K562 (cell line): Measurements from ENCODE around the gene BCL3. TPM values are rescaled to one million over a fixed set of nuclear protein-coding genes. Genes with fewer than 3 reads are reported as not detected.

Experiments
- ARNT ChIP-seq, 2 experiments: fragments of 450-650 bp; IDR thresholded peaks; 2 replicates each; pipeline ENCODE4 v1.6.1; 2016; ENCODE audit warnings: mild to moderate bottlenecking in 1 of 2
- BCL6 ChIP-seq: fragments of 250-450 bp; sonication (Bioruptor Pico); IDR thresholded peaks from 2 replicates; pipeline ENCODE4 v1.4.0; 2020
- CHD2 ChIP-seq: IDR thresholded peaks from 2 replicates; pipeline ENCODE4 v1.6.1; 2011; ENCODE audit warnings: low read depth, low read length
- CREB1 ChIP-seq, 2 experiments: sonication (generic) in 1 of 2; formaldehyde crosslinking in 1 of 2; IDR thresholded peaks; 2 replicates each; pipeline versions ENCODE4 v1.6.1 to v1.8.0; 2012 to 2022; ENCODE audit warnings: inconsistent platforms in 1 of 2, mild to moderate bottlenecking in 1 of 2, missing genetic modification reagents in 1 of 2, moderate library complexity in 1 of 2
- DMBX1 ChIP-seq: fragments of 250-450 bp; sonication (Bioruptor Pico); IDR thresholded peaks from 2 replicates; pipeline ENCODE4 v1.8.0; 2022; ENCODE audit warnings: inconsistent platforms, mild to moderate bottlenecking, moderate library complexity, borderline replicate concordance
- ELF1 ChIP-seq: fragments of 200-800 bp; sonication (Bioruptor generic); IDR thresholded peaks from 2 replicates; pipeline ENCODE4 v1.6.1; 2016; ENCODE audit warnings: missing genetic modification characterization, missing compliant biosample characterization
- EP300 ChIP-seq: IDR thresholded peaks from 2 replicates; pipeline ENCODE4 v1.6.1; 2012; ENCODE audit warnings: low read length, improper control_type of control experiment
- HDAC2 ChIP-seq: fragments of 450-650 bp; IDR thresholded peaks from 2 replicates; pipeline ENCODE4 v1.6.1; 2016; ENCODE audit warnings: mild to moderate bottlenecking
- MTA2 ChIP-seq: fragments of 450-650 bp; IDR thresholded peaks from 2 replicates; pipeline ENCODE4 v1.6.1; 2016; ENCODE audit warnings: low read depth
- NCOA1 ChIP-seq: fragments of 450-650 bp; IDR thresholded peaks from 2 replicates; pipeline ENCODE4 v1.6.1; 2016; ENCODE audit warnings: low read depth
- PHTF2 ChIP-seq: fragments of 250-450 bp; sonication (Bioruptor Pico); IDR thresholded peaks from 2 replicates; pipeline ENCODE4 v1.5.0; 2021; ENCODE audit warnings: mild to moderate bottlenecking
- PYGO2 ChIP-seq: fragments of 450-650 bp; IDR thresholded peaks from 2 replicates; pipeline ENCODE4 v1.6.1; 2016; ENCODE audit warnings: mild to moderate bottlenecking, missing genetic modification characterization, moderate library complexity, missing compliant biosample characterization
- RCOR1 ChIP-seq, 2 experiments: IDR thresholded peaks; 2 replicates each; pipeline ENCODE4 v1.6.1; 2012; ENCODE audit warnings: low read depth in 2 of 2, low read length in 2 of 2, borderline replicate concordance in 1 of 2, improper control_type of control experiment in 1 of 2
- SMAD3 ChIP-seq: fragments of 450-650 bp; formaldehyde crosslinking; conservative IDR thresholded peaks from 2 replicates; pipeline ENCODE4 v1.4.0; 2020; ENCODE audit warnings: mild to moderate bottlenecking
- SMAD4 ChIP-seq: fragments of 250-450 bp; sonication (Bioruptor Pico); conservative IDR thresholded peaks from 2 replicates; pipeline ENCODE4 v1.8.0; 2021; ENCODE audit warnings: inconsistent platforms, mild to moderate bottlenecking, moderate library complexity
- SRSF3 ChIP-seq: fragments of 200-400 bp; formaldehyde crosslinking; IDR thresholded peaks from 2 replicates; pipeline ENCODE4 v1.6.1; 2016; ENCODE audit warnings: mild to moderate bottlenecking, low read length, moderate library complexity; ENCODE audit not compliant: insufficient read depth
- ZNF184 ChIP-seq: sonication (generic); formaldehyde crosslinking; IDR thresholded peaks from 2 replicates; pipeline ENCODE4 v1.5.0; 2020; ENCODE audit warnings: missing genetic modification reagents
- ZNF274 ChIP-seq: IDR thresholded peaks from 2 replicates; pipeline ENCODE4 v1.6.1; 2011; ENCODE audit warnings: low read depth, mild to moderate bottlenecking, low read length, moderate library complexity, borderline replicate concordance
- ZNF695 ChIP-seq: fragments of 450-650 bp; formaldehyde crosslinking; IDR thresholded peaks from 2 replicates; pipeline ENCODE4 v1.4.0; 2020; ENCODE audit warnings: mild to moderate bottlenecking, moderate library complexity
- ZNF75A ChIP-seq: fragments of 450-650 bp; formaldehyde crosslinking; IDR thresholded peaks from 2 replicates; pipeline ENCODE4 v1.4.0; 2020; ENCODE audit warnings: mild to moderate bottlenecking
- polyA plus RNA-seq, 8 experiments: library from polyadenylated mRNA; depleted of rRNA in 4 of 8; stranded (reverse) in 5 of 8; unstranded in 3 of 8; fragments of >200 nt; fragmentation: Nextera tagmentation in 2 of 8; fragmentation: Illumina TruSeq in 1 of 8; extraction: Ambion mirVana in 2 of 8; extraction: Trizol in 1 of 8; gene quantifications; 2 replicates each; pipeline versions ENCODE4 v1.2.1 to v1.2.3, GENCODE V29; 2011 to 2014; ENCODE audit warnings: inconsistent platforms in 1 of 8, missing spikeins in 1 of 8
- total RNA-seq, 7 experiments: library from RNA; depleted of rRNA in 6 of 7; stranded (reverse); fragments of >200 nt in 6 of 7; fragmentation: Illumina TruSeq in 2 of 7; extraction: Trizol in 2 of 7; gene quantifications; 2 replicates each; pipeline versions ENCODE4 v1.2.1 to v1.2.3, GENCODE V29; 2011 to 2021; ENCODE audit warnings: low replicate concordance in 1 of 7
- TF ChIP-seq, protein P1 (sequence below): fragments of 250-450 bp; sonication (Bioruptor Pico); IDR thresholded peaks from 2 replicates; pipeline ENCODE4 v1.4.0; 2020
- TF ChIP-seq, protein P2 (sequence below): sonication (generic); formaldehyde crosslinking; IDR thresholded peaks from 2 replicates; pipeline ENCODE4 v1.9.0; 2022; ENCODE audit warnings: mild to moderate bottlenecking, missing genetic modification reagents
- TF ChIP-seq, protein P3 (sequence below), 2 experiments: fragments of 250-450 bp in 1 of 2; fragments of 450-650 bp in 1 of 2; sonication (Bioruptor Pico) in 1 of 2; IDR thresholded peaks; 2 replicates each; pipeline versions ENCODE4 v1.6.1 to v1.8.0; 2016 to 2021; ENCODE audit warnings: mild to moderate bottlenecking in 2 of 2, moderate library complexity in 2 of 2, missing compliant biosample characterization in 1 of 2, missing genetic modification characterization in 1 of 2

Gene BCL3
- total and polyA plus RNA-seq, 9 of the 15 experiments (the other 6 are each of a cell fraction or from before 2014, with no cell fraction given) = 0.03 to 2.4 (median 0.50) TPM; not detected in 1

DNA sequence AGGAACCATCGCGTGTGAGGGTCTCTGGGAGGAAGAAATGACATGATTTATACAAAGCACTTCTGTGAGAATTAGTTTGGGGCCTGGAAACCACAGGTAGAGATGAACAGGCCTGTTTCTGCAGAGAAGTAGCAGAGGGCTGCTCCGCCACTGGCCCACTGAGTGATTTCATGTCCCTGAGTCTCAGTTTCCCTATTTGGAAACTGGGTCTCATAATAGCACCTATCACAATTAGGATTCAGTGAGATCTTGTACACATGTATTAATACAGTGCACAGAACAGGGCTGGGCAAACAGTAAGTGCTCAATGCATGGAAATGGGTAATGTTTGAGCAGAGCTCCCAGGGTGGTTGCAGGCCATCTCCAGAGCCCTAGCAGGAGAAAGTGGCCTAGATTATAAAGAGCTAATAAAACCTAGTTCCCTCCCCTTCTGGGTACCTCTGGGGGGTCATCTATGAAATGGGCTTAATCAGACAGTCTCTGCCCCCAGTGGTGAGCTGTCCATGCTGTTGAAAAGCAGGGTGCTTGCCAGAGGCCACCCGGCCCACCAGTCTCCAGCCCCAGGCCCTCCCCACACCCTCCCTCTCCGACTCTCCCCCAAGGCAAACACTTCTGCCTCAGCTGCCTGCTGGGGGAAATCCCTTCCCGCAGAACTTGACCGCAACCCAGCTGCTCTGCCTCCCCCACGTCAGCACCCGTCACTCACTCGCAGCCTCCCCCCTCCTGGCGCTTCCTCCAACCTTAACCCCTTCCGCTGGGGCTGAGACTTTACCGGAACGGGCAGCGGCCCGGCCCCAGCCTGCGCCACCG is 4.5 kb downstream of the BCL3 start (continued):
- no peak for TF ChIP-seq SRSF3
- peak; percentile 85; the same call in 1 of the 2 replicates for TF ChIP-seq HDAC2
- peak; percentile 88 for TF ChIP-seq CREB1 (IDR thresholded peaks at IDR 0.05)
- peak; percentile 85 for TF ChIP-seq CREB1 (CRISPR knock-in tag; IDR thresholded peaks at IDR 0.05)
- TF ChIP-seq SMAD3 (CRISPR knock-in tag) = 0 out of 2 replicates have a peak, but pooled peaks have one; percentile 13
- TF ChIP-seq RCOR1 (IDR thresholded peaks at IDR 0.05; ENCODE audit: borderline replicate concordance in 1 of 2, low read depth in 2 of 2, low read length in 2 of 2) = peak; percentile 88 to 99
- TF ChIP-seq PYGO2 (tag) = no peak
- TF ChIP-seq ELF1 (tag) = peak; percentile 44; the same call in 1 of the 2 replicates
- TF ChIP-seq CHD2 = peak; percentile 59; the same call in 1 of the 2 replicates
- TF ChIP-seq SMAD4 = peak; percentile 91
- TF ChIP-seq, protein P1, sequence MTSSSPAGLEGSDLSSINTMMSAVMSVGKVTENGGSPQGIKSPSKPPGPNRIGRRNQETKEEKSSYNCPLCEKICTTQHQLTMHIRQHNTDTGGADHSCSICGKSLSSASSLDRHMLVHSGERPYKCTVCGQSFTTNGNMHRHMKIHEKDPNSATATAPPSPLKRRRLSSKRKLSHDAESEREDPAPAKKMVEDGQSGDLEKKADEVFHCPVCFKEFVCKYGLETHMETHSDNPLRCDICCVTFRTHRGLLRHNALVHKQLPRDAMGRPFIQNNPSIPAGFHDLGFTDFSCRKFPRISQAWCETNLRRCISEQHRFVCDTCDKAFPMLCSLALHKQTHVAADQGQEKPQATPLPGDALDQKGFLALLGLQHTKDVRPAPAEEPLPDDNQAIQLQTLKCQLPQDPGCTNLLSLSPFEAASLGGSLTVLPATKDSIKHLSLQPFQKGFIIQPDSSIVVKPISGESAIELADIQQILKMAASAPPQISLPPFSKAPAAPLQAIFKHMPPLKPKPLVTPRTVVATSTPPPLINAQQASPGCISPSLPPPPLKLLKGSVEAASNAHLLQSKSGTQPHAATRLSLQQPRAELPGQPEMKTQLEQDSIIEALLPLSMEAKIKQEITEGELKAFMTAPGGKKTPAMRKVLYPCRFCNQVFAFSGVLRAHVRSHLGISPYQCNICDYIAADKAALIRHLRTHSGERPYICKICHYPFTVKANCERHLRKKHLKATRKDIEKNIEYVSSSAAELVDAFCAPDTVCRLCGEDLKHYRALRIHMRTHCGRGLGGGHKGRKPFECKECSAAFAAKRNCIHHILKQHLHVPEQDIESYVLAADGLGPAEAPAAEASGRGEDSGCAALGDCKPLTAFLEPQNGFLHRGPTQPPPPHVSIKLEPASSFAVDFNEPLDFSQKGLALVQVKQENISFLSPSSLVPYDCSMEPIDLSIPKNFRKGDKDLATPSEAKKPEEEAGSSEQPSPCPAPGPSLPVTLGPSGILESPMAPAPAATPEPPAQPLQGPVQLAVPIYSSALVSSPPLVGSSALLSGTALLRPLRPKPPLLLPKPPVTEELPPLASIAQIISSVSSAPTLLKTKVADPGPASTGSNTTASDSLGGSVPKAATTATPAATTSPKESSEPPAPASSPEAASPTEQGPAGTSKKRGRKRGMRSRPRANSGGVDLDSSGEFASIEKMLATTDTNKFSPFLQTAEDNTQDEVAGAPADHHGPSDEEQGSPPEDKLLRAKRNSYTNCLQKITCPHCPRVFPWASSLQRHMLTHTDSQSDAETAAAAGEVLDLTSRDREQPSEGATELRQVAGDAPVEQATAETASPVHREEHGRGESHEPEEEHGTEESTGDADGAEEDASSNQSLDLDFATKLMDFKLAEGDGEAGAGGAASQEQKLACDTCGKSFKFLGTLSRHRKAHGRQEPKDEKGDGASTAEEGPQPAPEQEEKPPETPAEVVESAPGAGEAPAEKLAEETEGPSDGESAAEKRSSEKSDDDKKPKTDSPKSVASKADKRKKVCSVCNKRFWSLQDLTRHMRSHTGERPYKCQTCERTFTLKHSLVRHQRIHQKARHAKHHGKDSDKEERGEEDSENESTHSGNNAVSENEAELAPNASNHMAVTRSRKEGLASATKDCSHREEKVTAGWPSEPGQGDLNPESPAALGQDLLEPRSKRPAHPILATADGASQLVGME (CRISPR knock-in tag) = no peak
- TF ChIP-seq ZNF695 = no peak
- TF ChIP-seq ZNF274 = no peak
- TF ChIP-seq EP300 = peak; percentile 90
- TF ChIP-seq ZNF75A (CRISPR knock-in tag) = no peak
- peak; percentile 27 to 91; a peak in 3 of 4 replicates for TF ChIP-seq ARNT (IDR thresholded peaks at IDR 0.05)
- TF ChIP-seq, protein P2, sequence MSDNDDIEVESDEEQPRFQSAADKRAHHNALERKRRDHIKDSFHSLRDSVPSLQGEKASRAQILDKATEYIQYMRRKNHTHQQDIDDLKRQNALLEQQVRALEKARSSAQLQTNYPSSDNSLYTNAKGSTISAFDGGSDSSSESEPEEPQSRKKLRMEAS = peak; percentile 68
- TF ChIP-seq MTA2 = peak; percentile 85
- peak; percentile 49; the same call in 1 of the 2 replicates for TF ChIP-seq DMBX1
- TF ChIP-seq NCOA1 = peak; percentile 94
- TF ChIP-seq, protein P3, sequence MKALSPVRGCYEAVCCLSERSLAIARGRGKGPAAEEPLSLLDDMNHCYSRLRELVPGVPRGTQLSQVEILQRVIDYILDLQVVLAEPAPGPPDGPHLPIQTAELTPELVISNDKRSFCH (CRISPR knock-in tag; IDR thresholded peaks at IDR 0.05) = no peak
- TF ChIP-seq, protein P3 (tag; IDR thresholded peaks at IDR 0.05) = peak; percentile 42; the same call in 1 of the 2 replicates
- TF ChIP-seq ZNF184 (CRISPR knock-in tag) = no peak
- no peak for TF ChIP-seq PHTF2 (CRISPR knock-in tag)
- TF ChIP-seq BCL6 (CRISPR knock-in tag) = no peak
